Trophoblast cell (in vitro differentiated cells and primary cell): ENCODE measurements around the gene MRPS23.

Experiments
- DNase-seq, 2 donors: peaks; one replicate each; pipeline ENCODE4 v3.0.0-alpha.2; 2016
- H2AFZ ChIP-seq: 2 replicates; pipeline ENCODE4 v1.6.1; 2013; ENCODE audit warnings: low read length, moderate library complexity, mild to moderate bottlenecking; ENCODE audit not compliant: insufficient read depth, poor library complexity
- H2AK5ac ChIP-seq: 2 replicates; pipeline ENCODE4 v1.6.1; 2013; ENCODE audit warnings: mild to moderate bottlenecking, low read length
- H2BK120ac ChIP-seq: 2 replicates; pipeline ENCODE4 v1.6.1; 2013; ENCODE audit warnings: low read length, mild to moderate bottlenecking, moderate library complexity; ENCODE audit not compliant: insufficient read depth, poor library complexity
- H2BK12ac ChIP-seq: 2 replicates; pipeline ENCODE4 v1.6.1; 2013; ENCODE audit warnings: mild to moderate bottlenecking, low read length, moderate library complexity
- H2BK5ac ChIP-seq: 2 replicates; pipeline ENCODE4 v1.6.1; 2013; ENCODE audit warnings: low read length, low read depth, moderate library complexity, mild to moderate bottlenecking; ENCODE audit not compliant: poor library complexity
- H3K14ac ChIP-seq: 2 replicates; pipeline ENCODE4 v1.6.1; 2013; ENCODE audit warnings: mild to moderate bottlenecking, low read length
- H3K18ac ChIP-seq: 2 replicates; pipeline ENCODE4 v1.6.1; 2013; ENCODE audit warnings: mild to moderate bottlenecking, low read length
- H3K23ac ChIP-seq: 2 replicates; pipeline ENCODE4 v1.6.1; 2013; ENCODE audit warnings: low read length
- H3K27ac ChIP-seq: 2 replicates; pipeline ENCODE4 v1.5.1; 2013; ENCODE audit warnings: low read depth, mild to moderate bottlenecking, inconsistent platforms, low read length, moderate library complexity
- H3K27me3 ChIP-seq: 2 replicates; pipeline ENCODE4 v1.6.1; 2013; ENCODE audit warnings: inconsistent platforms, mild to moderate bottlenecking, low read length, moderate library complexity; ENCODE audit not compliant: insufficient read depth
- H3K36me3 ChIP-seq, 2 experiments: 1 replicate in 1 of 2; 2 replicates in 1 of 2; pipeline ENCODE4 v1.6.1; 2013; ENCODE audit warnings: low read length in 2 of 2, mild to moderate bottlenecking in 2 of 2, moderate library complexity in 1 of 2; ENCODE audit not compliant: insufficient read depth in 2 of 2, control insufficient read depth in 1 of 2
- H3K4ac ChIP-seq: 2 replicates; pipeline ENCODE4 v1.6.1; 2013; ENCODE audit warnings: low read depth, mild to moderate bottlenecking, low read length, moderate library complexity
- H3K4me1 ChIP-seq, 2 experiments: 1 replicate in 1 of 2; 2 replicates in 1 of 2; pipeline ENCODE4 v1.6.1; 2013; ENCODE audit warnings: low read length in 2 of 2, mild to moderate bottlenecking in 2 of 2, moderate library complexity in 1 of 2; ENCODE audit not compliant: insufficient read depth in 2 of 2, control insufficient read depth in 1 of 2
- H3K4me2 ChIP-seq: 2 replicates; pipeline ENCODE4 v1.6.1; 2013; ENCODE audit warnings: inconsistent platforms, mild to moderate bottlenecking, low read length, moderate library complexity
- H3K4me3 ChIP-seq: 2 replicates; pipeline ENCODE4 v1.5.1; 2013; ENCODE audit warnings: mild to moderate bottlenecking, low read depth, low read length, inconsistent platforms
- H3K79me1 ChIP-seq: one replicate; pipeline ENCODE4 v1.6.1; 2013; ENCODE audit warnings: low read length
- H3K79me2 ChIP-seq: 2 replicates; pipeline ENCODE4 v1.6.1; 2013; ENCODE audit warnings: low read length, mild to moderate bottlenecking; ENCODE audit not compliant: control insufficient read depth, insufficient read depth, poor library complexity
- H3K9ac ChIP-seq: 2 replicates; pipeline ENCODE4 v1.6.1; 2013; ENCODE audit warnings: mild to moderate bottlenecking, low read length
- H3K9me3 ChIP-seq: 2 replicates; pipeline ENCODE4 v1.6.1; 2013; ENCODE audit warnings: low read depth, mild to moderate bottlenecking, control low read depth, inconsistent platforms, low read length; ENCODE audit not compliant: insufficient read depth
- H4K12ac ChIP-seq: 2 replicates; pipeline ENCODE4 v1.6.1; 2013; ENCODE audit warnings: low read depth, mild to moderate bottlenecking, low read length, moderate library complexity
- H4K8ac ChIP-seq: 2 replicates; pipeline ENCODE4 v1.6.1; 2013; ENCODE audit warnings: low read depth, mild to moderate bottlenecking, low read length, moderate library complexity
- H4K91ac ChIP-seq: one replicate; pipeline ENCODE4 v1.6.1; 2013; ENCODE audit warnings: low read depth, mild to moderate bottlenecking, low read length, moderate library complexity
- WGBS: extraction: QIAGEN DNeasy Blood & Tissue Kit; methylation state at CpG from one replicate; pipeline ENCODE4 v1.1.7; 2013; ENCODE audit warnings: missing lambda C conversion rate; ENCODE audit not compliant: insufficient read length, insufficient coverage; ENCODE audit errors: extremely low coverage; 5-methylcytosine and 5-hydroxymethylcytosine counted together

Gene MRPS23

DNA sequence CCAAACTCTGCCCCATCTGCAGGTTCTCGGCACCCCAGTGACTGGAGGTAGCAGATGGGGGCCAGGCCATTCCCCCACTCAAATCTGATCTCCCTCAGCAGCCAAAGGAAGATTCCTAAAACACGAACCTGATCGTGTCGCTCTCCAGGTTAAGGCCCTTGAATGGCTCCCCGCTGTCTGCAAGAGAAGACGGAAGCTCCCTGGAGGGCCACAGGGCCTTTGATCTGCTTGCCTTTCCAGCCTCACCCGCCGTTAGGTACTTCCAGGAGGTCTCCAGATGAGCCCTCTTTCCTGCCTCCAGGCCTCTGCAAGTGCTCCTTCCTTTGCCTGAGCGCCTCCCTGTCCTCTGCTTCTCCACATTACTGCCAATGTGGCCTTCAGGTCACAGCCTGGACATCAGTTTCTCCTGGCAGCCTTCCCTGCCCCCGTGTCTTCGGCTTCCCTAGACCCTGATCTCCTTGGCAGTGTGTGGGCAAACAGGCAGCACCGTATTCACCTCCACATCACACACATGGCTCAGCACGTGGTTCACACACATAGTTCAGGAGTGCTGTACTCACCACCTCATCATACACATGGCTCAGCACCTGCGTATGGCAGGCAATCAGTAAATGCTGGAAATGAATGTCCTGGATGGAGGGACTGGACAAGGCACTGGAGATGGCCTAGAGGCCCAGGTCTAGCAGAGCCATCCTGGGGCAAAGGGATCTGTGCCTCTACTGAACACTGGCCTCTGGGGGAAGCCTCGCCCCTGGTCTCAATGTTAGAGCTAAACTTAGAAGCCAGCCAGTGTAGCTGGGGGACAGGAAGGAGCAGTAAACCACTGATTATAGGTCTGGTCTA lies 26.4 kb upstream of the MRPS23 start:
- Histone ChIP-seq H3K23ac (no peak overlapping the region), H3K9ac (no peak overlapping the region), H3K4me3 (no peak overlapping the region), H2AFZ (no peak overlapping the region), H3K4me1 (peaks cover 61 to 63% of the 10 kb centered on the region in 2 experiments), H2BK5ac (peak overlapping the region; percentile 78), H3K14ac (peak overlapping the region; percentile 47), H3K27me3 (no peaks in the 10 kb centered on the region), H4K91ac (peak overlapping the region; percentile 78), H3K79me2 (peaks cover 6% of the 10 kb centered on the region), H3K4me2 (no peak overlapping the region), H4K12ac (no peak overlapping the region), H4K8ac (peak overlapping the region; percentile 55), H3K36me3 (peaks cover 13 to 20% of the 10 kb centered on the region in 2 experiments), H3K79me1 (peaks cover 39% of the 10 kb centered on the region), H2BK120ac (peak overlapping the region; percentile 80), H3K27ac (peak overlapping the region; percentile 86), H2AK5ac (peak overlapping the region; percentile 97), H3K18ac (peak overlapping the region; percentile 66), H2BK12ac (peak overlapping the region; percentile 80), H3K4ac (peak overlapping the region; percentile 22), H3K9me3 (no peaks in the 10 kb centered on the region)
- DNase-seq = no peak
- no CpG with 5 or more reads among the region's 15 CpGs for WGBS

DNA sequence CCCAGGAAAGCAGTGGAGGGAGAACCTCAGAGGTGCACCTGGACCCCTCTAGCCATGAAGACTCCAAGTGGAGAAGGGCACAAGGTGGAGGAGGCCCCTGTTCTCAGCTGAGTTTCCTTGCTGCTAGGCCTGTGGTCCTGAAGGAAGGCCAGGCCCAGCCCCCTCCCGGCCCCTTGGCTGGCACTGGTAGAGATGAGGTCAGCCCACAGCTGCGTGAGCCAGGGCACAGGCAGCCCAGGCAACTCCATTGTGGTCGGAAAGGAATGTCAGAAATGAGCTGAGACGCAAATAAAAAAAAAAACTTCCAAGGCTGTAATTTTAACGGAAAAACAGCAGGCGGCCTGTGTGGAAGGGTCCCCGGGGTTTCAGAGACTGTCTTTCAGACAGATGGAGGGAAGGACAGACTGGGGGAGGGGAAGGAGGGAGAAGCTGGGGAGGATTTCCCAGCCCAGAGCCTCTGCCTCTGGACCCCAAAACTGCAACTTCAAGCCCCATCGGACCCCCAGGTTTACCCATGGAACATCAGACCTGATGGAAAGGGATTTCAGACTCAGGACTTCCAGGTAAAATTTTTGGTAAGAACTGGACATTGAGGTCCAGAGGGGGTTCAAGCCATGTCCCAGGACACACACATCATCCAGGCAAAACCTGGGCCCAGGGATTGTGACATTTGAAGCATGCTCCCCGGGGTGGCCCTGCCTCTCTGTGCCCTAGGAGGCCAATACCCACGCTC lies 25.6 kb upstream of the MRPS23 start:
- peak overlapping the region; percentile 26 for H3K4me2 ChIP-seq
- peak overlapping the region; percentile 84 for H3K18ac ChIP-seq
- H2BK120ac ChIP-seq = peak overlapping the region; percentile 92
- H3K9ac ChIP-seq = peak overlapping the region; percentile 46
- no peaks in the 10 kb centered on the region for H3K9me3 ChIP-seq
- peak; percentile 72 to 80 for DNase-seq
- H2BK5ac ChIP-seq = peak overlapping the region; percentile 92
- H3K14ac ChIP-seq = peak overlapping the region; percentile 87
- WGBS = no CpG with 5 or more reads among the region's 10 CpGs
- H3K79me1 ChIP-seq = peaks cover 38% of the 10 kb centered on the region
- H3K27ac ChIP-seq = peak overlapping the region; percentile 99
- H4K8ac ChIP-seq = peak overlapping the region; percentile 80
- H4K12ac ChIP-seq = peak overlapping the region; percentile 22
- H2BK12ac ChIP-seq = peak overlapping the region; percentile 92
- H2AK5ac ChIP-seq = peak overlapping the region; percentile 97
- no peaks in the 10 kb centered on the region for H3K27me3 ChIP-seq
- H2AFZ ChIP-seq = peak overlapping the region; percentile 61
- peaks cover 6% of the 10 kb centered on the region for H3K79me2 ChIP-seq
- peaks cover 57% of the 10 kb centered on the region in 2 experiments for H3K4me1 ChIP-seq
- H3K36me3 ChIP-seq = peaks cover 17 to 20% of the 10 kb centered on the region in 2 experiments
- H3K23ac ChIP-seq = no peak overlapping the region
- no peak overlapping the region for H3K4me3 ChIP-seq
- peak overlapping the region; percentile 89 for H4K91ac ChIP-seq
- peak overlapping the region; percentile 68 for H3K4ac ChIP-seq

DNA sequence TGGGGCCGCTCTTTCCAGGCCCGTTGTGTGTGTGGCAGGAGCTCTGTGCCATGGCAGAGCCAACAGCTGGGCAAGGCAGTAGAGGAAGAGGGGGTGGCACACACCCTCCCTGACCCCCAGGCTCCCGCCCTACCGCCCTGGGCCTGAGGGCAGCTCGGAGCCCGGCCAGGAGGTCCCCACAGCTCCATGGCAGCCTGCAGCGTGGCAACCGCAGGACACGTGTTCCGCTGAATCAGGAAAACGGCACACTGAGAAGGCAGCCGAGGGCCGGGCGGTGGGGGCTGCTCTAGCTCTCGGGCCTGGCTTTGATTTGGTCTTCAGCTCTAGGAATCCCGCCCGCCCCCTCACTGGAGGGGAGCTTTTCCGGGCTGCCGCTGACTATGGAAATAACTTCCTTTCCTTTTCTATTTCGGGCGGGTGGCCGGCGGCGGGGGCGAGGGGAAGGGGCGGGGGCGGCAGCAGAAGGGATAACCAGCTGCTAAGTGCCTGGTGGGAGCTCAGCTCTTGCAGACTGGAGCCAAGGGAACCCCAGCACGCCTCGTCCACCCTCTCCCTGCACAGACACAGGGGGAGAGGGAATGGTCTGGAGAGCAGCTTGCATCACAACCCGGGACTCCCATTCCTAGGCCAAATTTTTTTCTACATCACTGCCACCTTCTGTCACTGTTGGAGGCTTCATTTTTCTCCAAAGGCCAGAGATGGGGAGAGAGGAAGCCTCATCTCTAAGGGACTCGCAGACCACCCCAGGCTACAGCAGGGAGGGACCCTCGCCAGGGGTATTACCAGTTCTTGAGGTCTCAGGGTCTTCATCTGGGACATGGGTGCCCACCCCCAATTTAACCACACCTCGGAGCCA lies 24.8 kb upstream of the MRPS23 start:
- Histone ChIP-seq H3K23ac (no peak overlapping the region), H3K9ac (peak overlapping the region; percentile 46), H2BK12ac (peak overlapping the region; percentile 92), H4K91ac (peak overlapping the region; percentile 89), H2BK5ac (peak overlapping the region; percentile 92), H3K4me1 (peaks cover 50% of the 10 kb centered on the region in 2 experiments), H2AK5ac (peak overlapping the region; percentile 72), H3K79me2 (peaks cover 6% of the 10 kb centered on the region), H3K4me3 (no peak overlapping the region), H3K27ac (peak overlapping the region; percentile 99), H4K8ac (peak overlapping the region; percentile 80), H4K12ac (peak overlapping the region; percentile 22), H3K14ac (peak overlapping the region; percentile 87), H3K4ac (peak overlapping the region; percentile 68), H2BK120ac (peak overlapping the region; percentile 92), H3K4me2 (peak overlapping the region; percentile 16), H3K27me3 (no peaks in the 10 kb centered on the region), H3K36me3 (peaks cover 17 to 20% of the 10 kb centered on the region in 2 experiments), H3K79me1 (peaks cover 35% of the 10 kb centered on the region), H3K18ac (peak overlapping the region; percentile 84), H3K9me3 (no peaks in the 10 kb centered on the region), H2AFZ (peak overlapping the region; percentile 68)
- no peak for DNase-seq
- WGBS = no CpG with 5 or more reads among the region's 33 CpGs

DNA sequence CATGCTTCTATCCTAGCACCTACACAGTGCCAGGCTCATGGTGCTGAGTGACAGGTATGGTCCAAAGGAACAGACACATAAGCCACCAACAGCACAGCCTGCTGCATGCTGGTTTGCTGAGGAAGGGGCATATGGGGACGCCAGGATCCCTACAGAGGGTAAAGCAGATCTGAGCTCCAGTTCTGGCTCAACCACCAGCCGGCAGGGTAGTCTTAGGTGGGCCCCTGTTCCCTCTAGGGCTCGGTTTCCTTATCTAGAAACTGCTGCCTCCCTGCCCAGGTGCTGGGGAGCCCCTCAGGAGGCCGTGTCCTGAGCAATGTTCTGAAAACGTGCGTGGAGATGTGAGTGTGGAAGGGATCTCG lies 24.2 kb upstream of the MRPS23 start:
- peak overlapping the region; percentile 84 for H3K14ac ChIP-seq
- H2BK12ac ChIP-seq = peak overlapping the region; percentile 11
- H3K4me2 ChIP-seq = peak overlapping the region; percentile 8
- peak overlapping the region; percentile 72 for H2AK5ac ChIP-seq
- H3K79me1 ChIP-seq = peaks cover 35% of the 10 kb centered on the region
- peak overlapping the region; percentile 68 for H2AFZ ChIP-seq
- H4K8ac ChIP-seq = peak overlapping the region; percentile 32
- no peak overlapping the region for H3K23ac ChIP-seq
- no peak overlapping the region for H4K12ac ChIP-seq
- peak overlapping the region; percentile 84 for H4K91ac ChIP-seq
- peak overlapping the region; percentile 56 for H3K27ac ChIP-seq
- WGBS = no CpG with 5 or more reads among the region's 7 CpGs
- H3K4me1 ChIP-seq = peaks cover 46 to 47% of the 10 kb centered on the region in 2 experiments
- H2BK120ac ChIP-seq = peak overlapping the region; percentile 15
- no peak overlapping the region for H3K4me3 ChIP-seq
- peaks cover 17 to 25% of the 10 kb centered on the region in 2 experiments for H3K36me3 ChIP-seq
- H3K18ac ChIP-seq = peak overlapping the region; percentile 24
- H3K79me2 ChIP-seq = peaks cover 6% of the 10 kb centered on the region
- H3K27me3 ChIP-seq = no peaks in the 10 kb centered on the region
- H3K9ac ChIP-seq = no peak overlapping the region
- DNase-seq = no peak
- H2BK5ac ChIP-seq = peak overlapping the region; percentile 7
- peak overlapping the region; percentile 1 for H3K4ac ChIP-seq
- no peaks in the 10 kb centered on the region for H3K9me3 ChIP-seq
